Stimulated activated CD4-positive, alpha-beta T cell treated with anti-CD3 and anti-CD28 coated beads, TNF-alpha, amount 100 ng/mL, for 1 hour (primary cell): Measurements from ENCODE around the gene ZCCHC7.

ENCODE experiments used
- DNase-seq, 3 donors: peaks; one replicate each; pipeline ENCODE4 v3.0.0-alpha.2; 2020; ENCODE audit warnings: low read depth in 3 of 3, low spot score in 1 of 3

Gene ZCCHC7

GRCh38 chr9:37209431-37210386 lies 89.3 kb downstream of the ZCCHC7 start:
- DNase-seq = no peak

- DNase-seq = no peak
Measured at GRCh38 chr9:37210737-37211523, 90.6 kb downstream of the ZCCHC7 start.

- DNase-seq = no peak
Measured at GRCh38 chr9:37212435-37212834, 92.1 kb downstream of the ZCCHC7 start.

GRCh38 chr9:37215381-37215780 lies 95.0 kb downstream of the ZCCHC7 start:
- DNase-seq = no peak

GRCh38 chr9:37215830-37216229 lies 95.5 kb downstream of the ZCCHC7 start:
- no peak for DNase-seq

- DNase-seq = no peak
Measured at GRCh38 chr9:37217161-37217560, 96.8 kb downstream of the ZCCHC7 start.

- no peak for DNase-seq
Measured at GRCh38 chr9:37218800-37219425, 98.5 kb downstream of the ZCCHC7 start.

GRCh38 chr9:37220971-37221370 lies 100.6 kb downstream of the ZCCHC7 start:
- no peak for DNase-seq

GRCh38 chr9:37221489-37222106 lies 101.2 kb downstream of the ZCCHC7 start:
- DNase-seq = no peak

- DNase-seq = no peak
Measured at GRCh38 chr9:37229455-37229854, 109.1 kb downstream of the ZCCHC7 start.

- DNase-seq = no peak
Measured at GRCh38 chr9:37229882-37230482, 109.6 kb downstream of the ZCCHC7 start.

- DNase-seq = no peak
Measured at GRCh38 chr9:37236822-37237221, 116.4 kb downstream of the ZCCHC7 start.

- no peak for DNase-seq
Measured at GRCh38 chr9:37238122-37238521, 117.7 kb downstream of the ZCCHC7 start.

GRCh38 chr9:37239224-37239859 lies 119.0 kb downstream of the ZCCHC7 start:
- no peak for DNase-seq

GRCh38 chr9:37239921-37240320 lies 119.5 kb downstream of the ZCCHC7 start:
- no peak for DNase-seq

- DNase-seq = no peak
Measured at GRCh38 chr9:37241340-37241739, 121.0 kb downstream of the ZCCHC7 start.

- DNase-seq = no peak
Measured at GRCh38 chr9:37242089-37242488, 121.7 kb downstream of the ZCCHC7 start.

- no peak for DNase-seq
Measured at GRCh38 chr9:37243588-37244345, 123.4 kb downstream of the ZCCHC7 start.

- no peak for DNase-seq
Measured at GRCh38 chr9:37246826-37247225, 126.5 kb downstream of the ZCCHC7 start.
